A549 (cell line): ENCODE data around the gene CLPSL2.

Experiments
- BCL3 ChIP-seq: fragments of >200 bp; sonication (Bioruptor Twin); formaldehyde crosslinking; IDR thresholded peaks from 3 replicates; pipeline ENCODE4 v1.6.1; 2016
- CHD2 ChIP-seq: fragments of 150-350 bp; IDR thresholded peaks from 2 replicates; pipeline ENCODE4 v1.6.1; 2014; ENCODE audit warnings: low read length; ENCODE audit not compliant: partially characterized antibody
- CTCF ChIP-seq: fragments of >200 bp; sonication (Bioruptor Twin); formaldehyde crosslinking; IDR thresholded peaks from 3 replicates; pipeline ENCODE4 v1.5.1; 2016
- E2F6 ChIP-seq: IDR thresholded peaks from 2 replicates; pipeline ENCODE4 v1.6.1; 2012; ENCODE audit warnings: low read depth, borderline replicate concordance
- EP300 ChIP-seq, 2 experiments: fragments of >200 bp; sonication (Bioruptor Twin); formaldehyde crosslinking; IDR thresholded peaks; 2 replicates in 1 of 2; 3 replicates in 1 of 2; pipeline ENCODE4 v1.6.1; 2016 to 2017
- HOXA7 ChIP-seq: fragments of 250-450 bp; sonication (Bioruptor Pico); IDR thresholded peaks from 2 replicates; pipeline ENCODE4 v1.5.0; 2020; ENCODE audit warnings: mild to moderate bottlenecking, moderate library complexity
- MAFK ChIP-seq: fragments of 450-650 bp; IDR thresholded peaks from 2 replicates; pipeline ENCODE4 v1.6.1; 2014; ENCODE audit not compliant: partially characterized antibody
- MAZ ChIP-seq: fragments of 150-350 bp; IDR thresholded peaks from 2 replicates; pipeline ENCODE4 v1.6.1; 2014; ENCODE audit warnings: antibody characterized with exemption, low read depth, low read length, borderline replicate concordance
- MYC ChIP-seq: IDR thresholded peaks from 2 replicates; pipeline ENCODE4 v1.6.1; 2012; ENCODE audit warnings: mild to moderate bottlenecking, inconsistent platforms, low read length, improper control_type of control experiment, borderline replicate concordance
- POLR2A ChIP-seq: IDR thresholded peaks from 2 replicates; pipeline ENCODE4 v1.6.1; 2012; ENCODE audit warnings: mild to moderate bottlenecking, low read length
- REST ChIP-seq: fragments of 200-600 bp; sonication (generic); IDR thresholded peaks from 2 replicates; pipeline ENCODE4 v1.6.1; 2016; ENCODE audit warnings: antibody characterized with exemption, mild to moderate bottlenecking, moderate library complexity
- RFX5 ChIP-seq: fragments of 450-650 bp; IDR thresholded peaks from 2 replicates; pipeline ENCODE4 v1.7.1; 2014; ENCODE audit warnings: antibody characterized with exemption, mild to moderate bottlenecking, moderate library complexity
- TF ChIP-seq, protein P1 (sequence below): fragments of 150-350 bp; IDR thresholded peaks from 2 replicates; pipeline ENCODE4 v1.6.1; 2014; ENCODE audit warnings: low read depth, mild to moderate bottlenecking, low read length

DNA sequence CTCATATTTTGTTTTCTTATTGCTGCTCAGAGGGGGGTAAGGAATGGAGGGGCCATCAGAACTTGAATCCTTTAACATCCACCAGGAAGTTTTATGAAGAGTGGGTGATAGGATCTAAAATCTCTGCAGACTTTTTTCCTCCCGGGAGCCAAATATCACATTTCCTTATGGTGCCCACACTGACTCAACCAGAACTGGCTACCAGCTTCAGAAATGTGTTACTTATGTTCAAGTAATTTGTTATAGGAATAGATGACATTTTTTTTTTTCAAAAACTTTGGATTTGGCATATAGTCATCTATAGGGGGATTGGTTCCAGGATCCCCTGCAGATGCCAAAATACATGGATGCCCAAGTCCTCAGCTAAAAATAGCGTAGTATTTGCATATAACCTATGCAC lies 47.2 kb downstream of the CLPSL2 start:
- no peak for TF ChIP-seq CTCF
- no peak for TF ChIP-seq MYC
- no peak for TF ChIP-seq BCL3
- TF ChIP-seq EP300 (IDR thresholded peaks at IDR 0.05) = no peak
- TF ChIP-seq MAFK = no peak
- no peak for TF ChIP-seq CHD2
- no peak for TF ChIP-seq E2F6
- TF ChIP-seq HOXA7 (CRISPR knock-in tag) = no peak
- TF ChIP-seq, protein P1, sequence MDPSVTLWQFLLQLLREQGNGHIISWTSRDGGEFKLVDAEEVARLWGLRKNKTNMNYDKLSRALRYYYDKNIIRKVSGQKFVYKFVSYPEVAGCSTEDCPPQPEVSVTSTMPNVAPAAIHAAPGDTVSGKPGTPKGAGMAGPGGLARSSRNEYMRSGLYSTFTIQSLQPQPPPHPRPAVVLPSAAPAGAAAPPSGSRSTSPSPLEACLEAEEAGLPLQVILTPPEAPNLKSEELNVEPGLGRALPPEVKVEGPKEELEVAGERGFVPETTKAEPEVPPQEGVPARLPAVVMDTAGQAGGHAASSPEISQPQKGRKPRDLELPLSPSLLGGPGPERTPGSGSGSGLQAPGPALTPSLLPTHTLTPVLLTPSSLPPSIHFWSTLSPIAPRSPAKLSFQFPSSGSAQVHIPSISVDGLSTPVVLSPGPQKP = no peak
- TF ChIP-seq RFX5 = no peak
- no peak for TF ChIP-seq REST
- TF ChIP-seq POLR2A = no peak
- no peak for TF ChIP-seq MAZ
